GM21576 (cell line): ENCODE results near the gene SLC5A8.

ENCODE experiments used
- ATAC-seq: cut with Tn5 transposase; IDR thresholded peaks from one replicate; pipeline ENCODE4 v1.9.1; 2021; ENCODE audit warnings: mild to moderate bottlenecking, moderate library complexity; ENCODE audit not compliant: unreplicated experiment

Gene SLC5A8

GRCh38 chr12:101209319-101210302, at the start of gene SLC5A8:
TSS of gene SLC5A8 (minus strand) at chr12:101210238. CDS start at chr12:101209848, 390 bp downstream.
- no peak for ATAC-seq

- ATAC-seq = no peak
These were observed 47.3 kb upstream of the SLC5A8 start for GRCh38 chr12:101257357-101257756.

GRCh38 chr12:101256266-101256665, 46.2 kb upstream of the SLC5A8 start:
- no peak for ATAC-seq

GRCh38 chr12:101243616-101244015, 33.6 kb upstream of the SLC5A8 start:
- no peak for ATAC-seq

GRCh38 chr12:101243074-101243473, 33.0 kb upstream of the SLC5A8 start:
- ATAC-seq = no peak

- no peak for ATAC-seq
These were observed 28.8 kb upstream of the SLC5A8 start for GRCh38 chr12:101238800-101239329.

- ATAC-seq = no peak
These were observed 28.3 kb upstream of the SLC5A8 start for GRCh38 chr12:101238306-101238705.

GRCh38 chr12:101235686-101236085, 25.6 kb upstream of the SLC5A8 start:
- ATAC-seq = no peak

GRCh38 chr12:101231636-101232035, 21.6 kb upstream of the SLC5A8 start:
- ATAC-seq = no peak

GRCh38 chr12:101230547-101230946, 20.5 kb upstream of the SLC5A8 start:
- ATAC-seq = no peak

GRCh38 chr12:101229841-101230241, 19.8 kb upstream of the SLC5A8 start:
- no peak for ATAC-seq

GRCh38 chr12:101221301-101221700, 11.3 kb upstream of the SLC5A8 start:
- no peak for ATAC-seq

- ATAC-seq = no peak
These were observed 6.8 kb upstream of the SLC5A8 start for GRCh38 chr12:101216810-101217209.

- no peak for ATAC-seq
These were observed 2.8 kb downstream of the SLC5A8 start for GRCh38 chr12:101207086-101207780.

GRCh38 chr12:101204602-101205304, 5.3 kb downstream of the SLC5A8 start:
- ATAC-seq = no peak

GRCh38 chr12:101200824-101201223, 9.2 kb downstream of the SLC5A8 start:
- ATAC-seq = no peak

- ATAC-seq = no peak
These were observed 9.9 kb downstream of the SLC5A8 start for GRCh38 chr12:101200145-101200544.

- ATAC-seq = no peak
These were observed 23.7 kb downstream of the SLC5A8 start for GRCh38 chr12:101186291-101186690.

GRCh38 chr12:101181776-101182175, 28.3 kb downstream of the SLC5A8 start:
- ATAC-seq = no peak

GRCh38 chr12:101174541-101174940, 35.5 kb downstream of the SLC5A8 start:
- ATAC-seq = no peak

- ATAC-seq = no peak
These were observed 36.8 kb downstream of the SLC5A8 start for GRCh38 chr12:101173197-101173749.
